BE2C (cell line): ENCODE results near the gene SCO1.

Experiments
- DNase-seq: peaks from one replicate; pipeline ENCODE4 v3.0.0-alpha.2; 2020
- H3K27me3 ChIP-seq: fragments of 250-450 bp; sonication (Bioruptor Pico); 2 replicates; pipeline ENCODE4 v1.5.1; 2020; ENCODE audit warnings: mild to moderate bottlenecking
- H3K36me3 ChIP-seq: fragments of 250-450 bp; sonication (Bioruptor Pico); 2 replicates; pipeline ENCODE4 v1.5.1; 2020; ENCODE audit warnings: mild to moderate bottlenecking
- H3K4me1 ChIP-seq: fragments of 250-450 bp; sonication (Bioruptor Pico); 2 replicates; pipeline ENCODE4 v1.5.1; 2020
- H3K4me3 ChIP-seq: 2 replicates; pipeline ENCODE4 v1.5.1; 2011; ENCODE audit warnings: low read depth, low read length
- H3K9me3 ChIP-seq: fragments of 250-450 bp; sonication (Bioruptor Pico); 2 replicates; pipeline ENCODE4 v1.5.1; 2020
- CTCF ChIP-seq: IDR thresholded peaks from 2 replicates; pipeline ENCODE4 v1.5.1; 2012; ENCODE audit warnings: mild to moderate bottlenecking, low read depth, low read length

Gene SCO1

GRCh38 chr17:10653987-10654386 is 43.3 kb downstream of the SCO1 start:
- TF ChIP-seq CTCF, result no peak
- no peaks in the 10 kb centered on the region for H3K9me3 ChIP-seq

GRCh38 chr17:10652984-10653659 is 44.2 kb downstream of the SCO1 start:
- TF ChIP-seq CTCF, result no peak
- no peaks in the 10 kb centered on the region for H3K36me3 ChIP-seq
- no peaks in the 10 kb centered on the region for H3K4me1 ChIP-seq
- H3K4me3 ChIP-seq, result no peak overlapping the region
- H3K27me3 ChIP-seq, result no peaks in the 10 kb centered on the region
- H3K9me3 ChIP-seq, result no peaks in the 10 kb centered on the region
- no peak for DNase-seq

More at GRCh38 chr17:10653987-10654386, 43.3 kb downstream of the SCO1 start:
- no peaks in the 10 kb centered on the region for H3K4me1 ChIP-seq
- DNase-seq, result no peak
- no peak overlapping the region for H3K4me3 ChIP-seq
- H3K36me3 ChIP-seq, result no peaks in the 10 kb centered on the region
- H3K27me3 ChIP-seq, result no peaks in the 10 kb centered on the region

- Histone ChIP-seq H3K9me3 (no peaks in the 10 kb centered on the region), H3K4me1 (no peaks in the 10 kb centered on the region), H3K36me3 (no peaks in the 10 kb centered on the region), H3K27me3 (no peaks in the 10 kb centered on the region), H3K4me3 (no peak overlapping the region)
- TF ChIP-seq CTCF, result no peak
- DNase-seq, result no peak
These were observed 45.4 kb downstream of the SCO1 start for GRCh38 chr17:10651927-10652326.

GRCh38 chr17:10649602-10650001 is 47.7 kb downstream of the SCO1 start:
- H3K4me1 ChIP-seq, result no peaks in the 10 kb centered on the region
- no peak overlapping the region for H3K4me3 ChIP-seq
- H3K36me3 ChIP-seq, result no peaks in the 10 kb centered on the region
- no peaks in the 10 kb centered on the region for H3K27me3 ChIP-seq
- TF ChIP-seq CTCF, result no peak
- H3K9me3 ChIP-seq, result no peaks in the 10 kb centered on the region
- no peak for DNase-seq

GRCh38 chr17:10648956-10649355 is 48.4 kb downstream of the SCO1 start:
- TF ChIP-seq CTCF, result no peak

GRCh38 chr17:10648381-10648780 is 49.0 kb downstream of the SCO1 start:
- TF ChIP-seq CTCF, result no peak
- no peaks in the 10 kb centered on the region for H3K27me3 ChIP-seq
- no peaks in the 10 kb centered on the region for H3K4me1 ChIP-seq
- H3K36me3 ChIP-seq, result no peaks in the 10 kb centered on the region
- no peak overlapping the region for H3K4me3 ChIP-seq
- no peak for DNase-seq
- no peaks in the 10 kb centered on the region for H3K9me3 ChIP-seq

More at GRCh38 chr17:10648956-10649355, 48.4 kb downstream of the SCO1 start:
- Histone ChIP-seq H3K4me3 (no peak overlapping the region), H3K4me1 (no peaks in the 10 kb centered on the region), H3K9me3 (no peaks in the 10 kb centered on the region), H3K27me3 (no peaks in the 10 kb centered on the region), H3K36me3 (no peaks in the 10 kb centered on the region)
- no peak for DNase-seq
